Stimulated activated CD8-positive, alpha-beta memory T cell treated with anti-CD3 and anti-CD28 coated beads, Interleukin-15, amount 100 ng/mL, for 1 hour (primary cell): ENCODE data around the gene ERGIC2.

ENCODE experiments used
- DNase-seq: peaks from one replicate; pipeline ENCODE4 v3.0.0-alpha.2; 2020; ENCODE audit warnings: low read depth

Gene ERGIC2

GRCh38 chr12:29374913-29375312, 6.1 kb downstream of the ERGIC2 start:
- no peak for DNase-seq

GRCh38 chr12:29374012-29374411, 7.0 kb downstream of the ERGIC2 start:
- DNase-seq, result no peak

- no peak for DNase-seq
Measured at GRCh38 chr12:29365091-29365490, 15.9 kb downstream of the ERGIC2 start.

GRCh38 chr12:29354954-29355353, 26.0 kb downstream of the ERGIC2 start:
- no peak for DNase-seq

- DNase-seq, result no peak
Measured at GRCh38 chr12:29350080-29350479, 30.9 kb downstream of the ERGIC2 start.

GRCh38 chr12:29346769-29347421, 34.1 kb downstream of the ERGIC2 start:
- no peak for DNase-seq

- DNase-seq, result no peak
Measured at GRCh38 chr12:29343022-29343799, 37.8 kb downstream of the ERGIC2 start.

- no peak for DNase-seq
Measured at GRCh38 chr12:29337325-29337724, 43.6 kb downstream of the ERGIC2 start.

- no peak for DNase-seq
Measured at GRCh38 chr12:29334937-29335336, 46.0 kb downstream of the ERGIC2 start.

- DNase-seq, result no peak
Measured at GRCh38 chr12:29333178-29333577, 47.8 kb downstream of the ERGIC2 start.

- no peak for DNase-seq
Measured at GRCh38 chr12:29329411-29329810, 51.6 kb downstream of the ERGIC2 start.

GRCh38 chr12:29322157-29322556, 58.8 kb downstream of the ERGIC2 start:
- DNase-seq, result no peak

- no peak for DNase-seq
Measured at GRCh38 chr12:29320295-29321085, 60.5 kb downstream of the ERGIC2 start.

- no peak for DNase-seq
Measured at GRCh38 chr12:29317556-29318363, 63.2 kb downstream of the ERGIC2 start.

GRCh38 chr12:29316752-29317151, 64.2 kb downstream of the ERGIC2 start:
- DNase-seq, result no peak

GRCh38 chr12:29314416-29314815, 66.6 kb downstream of the ERGIC2 start:
- no peak for DNase-seq

GRCh38 chr12:29310899-29311298, 70.1 kb downstream of the ERGIC2 start:
- no peak for DNase-seq

- no peak for DNase-seq
Measured at GRCh38 chr12:29309320-29309902, 71.6 kb downstream of the ERGIC2 start.

- DNase-seq, result no peak
Measured at GRCh38 chr12:29306682-29307081, 74.3 kb downstream of the ERGIC2 start.

- DNase-seq, result no peak
Measured at GRCh38 chr12:29306266-29306665, 74.7 kb downstream of the ERGIC2 start.

- DNase-seq, result no peak
Measured at GRCh38 chr12:29304388-29304787, 76.6 kb downstream of the ERGIC2 start.

GRCh38 chr12:29301114-29301513, 79.9 kb downstream of the ERGIC2 start:
- no peak for DNase-seq
